OCI-LY7 (cell line): Measurements from ENCODE around the gene UBA5. TPM values are rescaled to one million over a fixed set of nuclear protein-coding genes. Genes with fewer than 3 reads are reported as not detected.

Source experiments
- BruUV-seq: library from RNA; stranded (reverse); fragments of 400-500 nt; replicated peaks from 2 replicates; lab custom pipeline; 2021; lab: Mats Ljungman, UMichigan
- CTCF ChIA-PET: fragments of 300-600 bp; sonication (Branson Sonifier 250); formaldehyde crosslinking; loops from one replicate; lab custom pipeline; 2022; ENCODE audit warnings: antibody characterized with exemption; ENCODE audit not compliant: unreplicated experiment; lab: Charles Lee
- POLR2A ChIA-PET: fragments of 300-600 bp; sonication (Branson Sonifier 250); formaldehyde crosslinking; loops from one replicate; lab custom pipeline; 2022; ENCODE audit warnings: antibody characterized with exemption; lab: Charles Lee
- DNase-seq: peaks from one replicate; pipeline ENCODE4 v3.0.0-alpha.2; 2015; ENCODE audit warnings: low spot score
- H2AFZ ChIP-seq: fragments of 200-600 bp; sonication (generic), shearing (Covaris generic); 2 replicates; pipeline ENCODE4 v1.6.1; 2014; ENCODE audit warnings: mild to moderate bottlenecking, antibody characterized with exemption, low read length, moderate library complexity
- H3K27ac ChIP-seq: fragments of 200-600 bp; sonication (generic); 2 replicates; pipeline ENCODE4 v1.5.1; 2014; ENCODE audit warnings: mixed run types, low read depth, mild to moderate bottlenecking, moderate library complexity, low read length, inconsistent platforms; ENCODE audit not compliant: poor library complexity, severe bottlenecking
- H3K36me3 ChIP-seq: fragments of 200-600 bp; sonication (generic); 2 replicates; pipeline ENCODE4 v1.6.1; 2014; ENCODE audit warnings: mild to moderate bottlenecking, antibody characterized with exemption, low read length, moderate library complexity, mixed read lengths; ENCODE audit not compliant: insufficient read depth
- H3K4me1 ChIP-seq: fragments of 200-600 bp; sonication (generic); 2 replicates; pipeline ENCODE4 v1.5.1; 2014; ENCODE audit warnings: mild to moderate bottlenecking, low read length; ENCODE audit not compliant: insufficient read depth, poor library complexity, severe bottlenecking
- H3K4me2 ChIP-seq: fragments of 200-600 bp; sonication (generic); 2 replicates; pipeline ENCODE4 v1.6.1; 2014; ENCODE audit warnings: mild to moderate bottlenecking, low read length
- H3K4me3 ChIP-seq: fragments of 200-600 bp; sonication (generic); 2 replicates; pipeline ENCODE4 v1.5.1; 2014; ENCODE audit warnings: mild to moderate bottlenecking, low read depth, low read length; ENCODE audit not compliant: poor library complexity, severe bottlenecking
- H3K79me2 ChIP-seq: fragments of 200-600 bp; sonication (generic); 2 replicates; pipeline ENCODE4 v1.6.1; 2016; ENCODE audit warnings: low read depth, mild to moderate bottlenecking, low read length, moderate library complexity, mixed read lengths; ENCODE audit not compliant: insufficient read depth
- H3K9me2 ChIP-seq: fragments of 200-600 bp; sonication (generic); 2 replicates; pipeline ENCODE4 v1.6.1; 2016; ENCODE audit warnings: mild to moderate bottlenecking, low read length, mixed read lengths; ENCODE audit not compliant: insufficient read depth
- H3K9me3 ChIP-seq: fragments of 200-600 bp; sonication (generic); 2 replicates; pipeline ENCODE4 v1.6.1; 2014; ENCODE audit warnings: mild to moderate bottlenecking, mixed run types, low read length, mixed read lengths
- H4K20me1 ChIP-seq: fragments of 200-600 bp; sonication (generic); 2 replicates; pipeline ENCODE4 v1.6.1; 2014; ENCODE audit warnings: mild to moderate bottlenecking, antibody characterized with exemption, low read length, moderate library complexity, mixed read lengths; ENCODE audit not compliant: insufficient read depth
- EZH2phosphoT487 ChIP-seq: fragments of 200-600 bp; sonication (generic); IDR thresholded peaks from 2 replicates; pipeline ENCODE4 v1.6.1; 2018; ENCODE audit warnings: low read depth, borderline replicate concordance, mild to moderate bottlenecking, mixed run types, antibody characterized with exemption, low read length, moderate library complexity, mixed read lengths
- intact Hi-C: fragments of 100-400 bp; cut with micrococcal nuclease; formaldehyde crosslinking; loops from one replicate; pipeline ENCODE4 v1.10.0; 2022; ENCODE audit not compliant: unreplicated experiment
- total RNA-seq, 2 experiments: library from RNA; depleted of rRNA in 1 of 2; stranded (reverse); fragments of >200 nt in 1 of 2; shearing (Covaris generic) in 1 of 2; gene quantifications; 2 replicates each; pipeline ENCODE4 v1.2.3, GENCODE V29; 2014 to 2022
- TF ChIP-seq, protein P1 (sequence below): fragments of 200-600 bp; sonication (generic); conservative IDR thresholded peaks from 2 replicates; pipeline ENCODE4 v1.5.1; 2014; ENCODE audit warnings: mild to moderate bottlenecking, antibody characterized with exemption, low read length, moderate library complexity, mixed read lengths

The UBA5 gene
- total RNA-seq, 2 experiments from 2014 or later = 45.2 to 47.5 TPM

DNA sequence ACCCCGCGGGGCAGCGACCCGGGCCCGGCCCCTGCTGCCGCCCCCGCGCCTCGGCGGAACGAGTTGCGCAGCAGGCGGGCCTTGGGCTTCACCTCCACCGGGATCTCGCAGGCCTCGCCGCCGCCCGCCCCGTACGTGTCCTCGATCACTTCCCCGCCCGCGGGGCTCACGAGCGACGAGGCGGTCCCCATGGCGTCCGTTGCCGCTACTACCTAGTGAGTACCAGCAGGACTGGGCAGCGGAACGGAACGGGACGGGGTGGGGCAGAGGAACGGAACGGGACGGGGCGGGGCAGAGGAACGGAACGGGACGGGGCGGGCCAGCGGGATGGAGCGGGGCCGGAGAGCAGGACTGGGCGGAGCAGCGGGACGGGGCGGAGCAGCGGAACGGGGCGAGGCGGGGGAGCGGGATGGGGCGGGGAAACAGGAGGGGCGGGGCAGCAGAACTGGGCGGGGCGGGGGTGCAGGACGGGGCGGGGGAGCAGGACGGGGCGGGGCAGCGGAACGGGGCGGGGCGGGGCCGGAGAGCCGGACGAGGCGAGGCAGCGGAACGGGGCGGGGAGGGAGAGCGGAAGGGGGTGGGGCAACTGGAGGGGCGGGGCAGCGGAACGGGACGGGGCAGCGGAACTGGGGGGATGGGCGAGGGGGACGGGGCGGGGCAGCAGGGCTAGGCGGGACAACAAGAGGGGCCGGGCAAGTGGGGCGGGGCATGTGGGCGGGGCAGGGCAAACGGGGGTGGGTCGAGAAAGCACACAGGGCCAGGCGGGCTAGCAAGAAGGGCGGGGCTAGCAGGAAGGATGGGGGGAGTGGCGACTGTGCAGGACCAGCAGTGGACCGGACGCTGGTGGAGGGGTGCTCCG is 62.3 kb downstream of the UBA5 start, which contains the start of gene NPHP3:
TSS of gene NPHP3 (minus strand) at position 245 of the 859 bp plus-strand sequence. CDS start at position 191, 54 bp downstream.
- H3K79me2 ChIP-seq = peaks cover 5% of the 10 kb centered on the region; the same call in 1 of the 2 replicates
- no peak for TF ChIP-seq EZH2phosphoT487
- TF ChIP-seq, protein P1, sequence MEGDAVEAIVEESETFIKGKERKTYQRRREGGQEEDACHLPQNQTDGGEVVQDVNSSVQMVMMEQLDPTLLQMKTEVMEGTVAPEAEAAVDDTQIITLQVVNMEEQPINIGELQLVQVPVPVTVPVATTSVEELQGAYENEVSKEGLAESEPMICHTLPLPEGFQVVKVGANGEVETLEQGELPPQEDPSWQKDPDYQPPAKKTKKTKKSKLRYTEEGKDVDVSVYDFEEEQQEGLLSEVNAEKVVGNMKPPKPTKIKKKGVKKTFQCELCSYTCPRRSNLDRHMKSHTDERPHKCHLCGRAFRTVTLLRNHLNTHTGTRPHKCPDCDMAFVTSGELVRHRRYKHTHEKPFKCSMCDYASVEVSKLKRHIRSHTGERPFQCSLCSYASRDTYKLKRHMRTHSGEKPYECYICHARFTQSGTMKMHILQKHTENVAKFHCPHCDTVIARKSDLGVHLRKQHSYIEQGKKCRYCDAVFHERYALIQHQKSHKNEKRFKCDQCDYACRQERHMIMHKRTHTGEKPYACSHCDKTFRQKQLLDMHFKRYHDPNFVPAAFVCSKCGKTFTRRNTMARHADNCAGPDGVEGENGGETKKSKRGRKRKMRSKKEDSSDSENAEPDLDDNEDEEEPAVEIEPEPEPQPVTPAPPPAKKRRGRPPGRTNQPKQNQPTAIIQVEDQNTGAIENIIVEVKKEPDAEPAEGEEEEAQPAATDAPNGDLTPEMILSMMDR = no peak
- H4K20me1 ChIP-seq = no peaks in the 10 kb centered on the region
- CTCF ChIA-PET = no interaction called here
- peak; percentile 91 for DNase-seq
- peak within 1 kb of the TSS; percentile 100 for H3K4me2 ChIP-seq
- H3K27ac ChIP-seq = peak within 1 kb of the TSS; percentile 27
- H2AFZ ChIP-seq = peak within 1 kb of the TSS; percentile 99
- BruUV-seq = no TSS peak
- H3K4me3 ChIP-seq = peak within 1 kb of the TSS; percentile 82
- no peaks in the 10 kb centered on the region for H3K36me3 ChIP-seq
- peaks cover 14% of the 10 kb centered on the region for H3K4me1 ChIP-seq
- H3K9me3 ChIP-seq = no peaks in the 10 kb centered on the region
- POLR2A ChIA-PET = interaction anchor here (0.7 kb wide), 1 partner anchor 728 kb away, joined by 3 read pairs; no protein-coding TSS in a partner anchor
- no peaks in the 10 kb centered on the region for H3K9me2 ChIP-seq
- intact Hi-C loops = loop anchor here (1.0 to 10.0 kb wide), 6 partner anchors 62 to 1765 kb away; partner anchors contain the start of genes ANAPC13, CEP63, SRPRB and TOPBP1

DNA sequence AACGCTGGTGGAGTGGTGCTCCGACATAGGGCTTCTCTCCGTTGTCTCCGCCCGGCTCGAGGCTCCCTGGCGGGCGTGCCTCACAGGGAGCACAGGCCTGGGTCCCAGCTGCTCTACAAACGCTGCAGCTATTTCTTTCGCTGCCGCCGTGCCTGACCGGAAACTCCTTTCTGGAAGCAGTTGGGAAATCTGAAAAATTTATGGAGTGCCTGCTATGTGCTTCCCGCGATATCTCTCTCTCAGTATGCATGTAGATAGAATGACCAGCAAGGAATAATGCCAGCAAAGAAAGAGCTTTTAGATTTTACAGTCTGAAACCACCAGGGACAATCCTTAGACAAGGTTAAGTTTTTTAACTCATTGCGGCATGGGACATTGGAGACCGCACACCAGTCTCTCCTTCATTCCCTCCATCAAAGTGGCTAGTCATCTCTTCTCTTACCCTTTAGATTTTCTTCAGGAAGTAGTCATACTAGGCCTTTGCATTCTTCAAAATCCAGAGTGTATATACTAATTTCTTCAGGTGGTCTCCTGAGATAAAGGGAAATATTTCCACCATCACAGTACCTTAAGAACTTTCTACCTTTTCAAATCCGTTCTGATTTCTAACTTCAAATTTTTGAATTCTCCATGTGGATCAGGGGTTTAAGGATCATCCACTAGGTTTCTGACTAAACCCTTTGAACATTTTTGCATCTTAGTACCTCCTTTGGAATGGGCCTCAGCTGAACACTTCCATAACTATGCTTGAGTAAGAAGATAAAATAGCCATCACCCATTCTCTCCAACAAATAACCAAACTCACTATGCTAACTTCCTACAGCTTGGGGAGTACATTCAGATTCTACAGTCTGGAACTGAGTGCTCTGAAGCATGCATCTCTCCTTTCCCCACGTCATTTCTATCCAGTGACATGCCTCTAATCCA is 63.2 kb downstream of the UBA5 start:
- BruUV-seq = no TSS peak
- peak overlapping the region; percentile 99 for H2AFZ ChIP-seq
- ChIA-PET POLR2A (interaction anchor here (0.5 to 0.7 kb wide), 2 partner anchors 699 to 727 kb away, joined by 3 to 4 read pairs; no protein-coding TSS in a partner anchor), CTCF (no interaction called here)
- peak overlapping the region; percentile 27 for H3K27ac ChIP-seq
- peaks cover 5% of the 10 kb centered on the region; the same call in 1 of the 2 replicates for H3K79me2 ChIP-seq
- no peaks in the 10 kb centered on the region for H4K20me1 ChIP-seq
- TF ChIP-seq, protein P1 = no peak
- no peak for TF ChIP-seq EZH2phosphoT487
- no peaks in the 10 kb centered on the region for H3K9me2 ChIP-seq
- no peak for DNase-seq
- no peaks in the 10 kb centered on the region for H3K9me3 ChIP-seq
- intact Hi-C loops = loop anchor here (2.0 to 10.0 kb wide), 5 partner anchors 492 to 1764 kb away; partner anchors contain the start of genes ANAPC13, CEP63, SRPRB and TOPBP1
- peak overlapping the region; percentile 100 for H3K4me2 ChIP-seq
- peak overlapping the region; percentile 79 for H3K4me3 ChIP-seq
- H3K36me3 ChIP-seq = no peaks in the 10 kb centered on the region
- peaks cover 14% of the 10 kb centered on the region for H3K4me1 ChIP-seq
